Suprapubic skin (tissue), 4 donors: ENCODE data around the gene LCN15.

Source experiments
- EP300 ChIP-seq: sonication (generic); formaldehyde crosslinking; IDR thresholded peaks from one replicate; pipeline ENCODE4 v1.6.1; 2017; ENCODE audit warnings: antibody characterized with exemption
- POLR2A ChIP-seq, 2 donors: fragments of 450-650 bp; IDR thresholded peaks; one replicate each; pipeline ENCODE4 v1.6.1; 2017; ENCODE audit warnings: antibody characterized with exemption in 2 of 2, mild to moderate bottlenecking in 2 of 2, moderate library complexity in 2 of 2
- POLR2AphosphoS5 ChIP-seq, 3 donors: sonication (generic); formaldehyde crosslinking; IDR thresholded peaks; one replicate each; pipeline ENCODE4 v1.6.1; 2017; ENCODE audit warnings: antibody characterized with exemption in 3 of 3
- TF ChIP-seq, protein P1 (sequence below), 2 donors: fragments of 200-600 bp in 1 of 2; fragments of 450-650 bp in 1 of 2; sonication (generic) in 1 of 2; IDR thresholded peaks; one replicate each; pipeline ENCODE4 v1.5.1; 2016 to 2019; ENCODE audit warnings: antibody characterized with exemption in 2 of 2, mild to moderate bottlenecking in 1 of 2, moderate library complexity in 1 of 2

DNA sequence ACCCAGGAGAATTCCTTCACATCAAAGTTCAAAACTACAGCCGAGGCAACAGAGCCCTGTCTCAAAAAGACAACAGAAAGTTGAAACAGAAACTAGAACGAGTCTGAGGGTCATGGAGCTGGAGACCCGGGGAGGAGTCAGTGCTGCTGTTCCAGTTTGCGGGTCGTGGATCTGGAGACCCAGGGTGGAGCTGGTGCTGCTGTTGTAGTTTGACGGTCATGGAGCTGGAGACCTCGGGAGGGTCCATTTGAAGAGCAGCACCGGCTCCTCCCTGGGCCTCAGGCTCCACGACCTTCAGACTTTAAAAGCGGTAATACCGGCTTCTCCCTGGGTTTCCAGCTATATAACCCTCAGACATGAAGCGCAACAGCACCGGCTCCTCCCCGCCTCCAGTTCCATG is 13.0 kb upstream of the LCN15 start:
- TF ChIP-seq, protein P1, sequence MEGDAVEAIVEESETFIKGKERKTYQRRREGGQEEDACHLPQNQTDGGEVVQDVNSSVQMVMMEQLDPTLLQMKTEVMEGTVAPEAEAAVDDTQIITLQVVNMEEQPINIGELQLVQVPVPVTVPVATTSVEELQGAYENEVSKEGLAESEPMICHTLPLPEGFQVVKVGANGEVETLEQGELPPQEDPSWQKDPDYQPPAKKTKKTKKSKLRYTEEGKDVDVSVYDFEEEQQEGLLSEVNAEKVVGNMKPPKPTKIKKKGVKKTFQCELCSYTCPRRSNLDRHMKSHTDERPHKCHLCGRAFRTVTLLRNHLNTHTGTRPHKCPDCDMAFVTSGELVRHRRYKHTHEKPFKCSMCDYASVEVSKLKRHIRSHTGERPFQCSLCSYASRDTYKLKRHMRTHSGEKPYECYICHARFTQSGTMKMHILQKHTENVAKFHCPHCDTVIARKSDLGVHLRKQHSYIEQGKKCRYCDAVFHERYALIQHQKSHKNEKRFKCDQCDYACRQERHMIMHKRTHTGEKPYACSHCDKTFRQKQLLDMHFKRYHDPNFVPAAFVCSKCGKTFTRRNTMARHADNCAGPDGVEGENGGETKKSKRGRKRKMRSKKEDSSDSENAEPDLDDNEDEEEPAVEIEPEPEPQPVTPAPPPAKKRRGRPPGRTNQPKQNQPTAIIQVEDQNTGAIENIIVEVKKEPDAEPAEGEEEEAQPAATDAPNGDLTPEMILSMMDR (IDR thresholded peaks at IDR 0.05), result no peak
- TF ChIP-seq EP300 (no peak), POLR2A (IDR thresholded peaks at IDR 0.05) (no peak), POLR2AphosphoS5 (IDR thresholded peaks at IDR 0.05) (no peak)
